Endometrial microvascular endothelial cells (primary cell): ENCODE results near the gene GLUD1. TPM values are rescaled to one million over a fixed set of nuclear protein-coding genes. Genes with fewer than 3 reads are reported as not detected.
"Not testable (repeated sequence)": the region's sequence is repeated elsewhere in the genome, so short reads cannot be mapped to it uniquely, and the experiment has no call there.

Experiments used
- in situ Hi-C: cut with HindIII; loops from 2 replicates; pipeline ENCODE4 v1.10.0; 2017; ENCODE audit warnings: low sequenced_read_pairs, low pct_unique_long_range_greater_than_20kb; ENCODE audit errors: inconsistent ontology term
- total RNA-seq: library from RNA; depleted of rRNA; stranded (reverse); fragments of >200 nt; gene quantifications from one replicate; pipeline ENCODE4 v1.2.3, GENCODE V29; 2015; ENCODE audit errors: inconsistent ontology term

Gene GLUD1
- total RNA-seq, 1 donor from 2014 or later: 146 TPM

DNA sequence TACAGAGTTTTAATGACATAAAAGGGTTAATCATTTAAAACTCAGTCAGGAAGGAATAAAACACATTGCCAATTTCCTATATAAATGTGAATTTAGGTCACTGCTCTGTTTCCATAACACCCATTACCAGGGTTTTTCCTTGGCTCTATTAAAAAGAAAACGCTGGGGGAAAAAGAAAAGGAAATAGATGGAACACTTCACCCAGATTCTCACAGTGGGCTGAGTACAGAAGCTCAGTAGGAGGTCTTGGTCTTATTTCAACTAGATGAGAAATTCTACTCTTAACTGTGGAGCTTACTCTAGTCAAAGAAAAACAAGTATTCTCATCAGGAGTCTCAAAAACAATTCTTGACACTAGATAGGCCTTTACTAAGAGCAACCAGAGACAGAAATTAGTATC lies 36.5 kb downstream of the GLUD1 start:
- in situ Hi-C loops: no loop called here

DNA sequence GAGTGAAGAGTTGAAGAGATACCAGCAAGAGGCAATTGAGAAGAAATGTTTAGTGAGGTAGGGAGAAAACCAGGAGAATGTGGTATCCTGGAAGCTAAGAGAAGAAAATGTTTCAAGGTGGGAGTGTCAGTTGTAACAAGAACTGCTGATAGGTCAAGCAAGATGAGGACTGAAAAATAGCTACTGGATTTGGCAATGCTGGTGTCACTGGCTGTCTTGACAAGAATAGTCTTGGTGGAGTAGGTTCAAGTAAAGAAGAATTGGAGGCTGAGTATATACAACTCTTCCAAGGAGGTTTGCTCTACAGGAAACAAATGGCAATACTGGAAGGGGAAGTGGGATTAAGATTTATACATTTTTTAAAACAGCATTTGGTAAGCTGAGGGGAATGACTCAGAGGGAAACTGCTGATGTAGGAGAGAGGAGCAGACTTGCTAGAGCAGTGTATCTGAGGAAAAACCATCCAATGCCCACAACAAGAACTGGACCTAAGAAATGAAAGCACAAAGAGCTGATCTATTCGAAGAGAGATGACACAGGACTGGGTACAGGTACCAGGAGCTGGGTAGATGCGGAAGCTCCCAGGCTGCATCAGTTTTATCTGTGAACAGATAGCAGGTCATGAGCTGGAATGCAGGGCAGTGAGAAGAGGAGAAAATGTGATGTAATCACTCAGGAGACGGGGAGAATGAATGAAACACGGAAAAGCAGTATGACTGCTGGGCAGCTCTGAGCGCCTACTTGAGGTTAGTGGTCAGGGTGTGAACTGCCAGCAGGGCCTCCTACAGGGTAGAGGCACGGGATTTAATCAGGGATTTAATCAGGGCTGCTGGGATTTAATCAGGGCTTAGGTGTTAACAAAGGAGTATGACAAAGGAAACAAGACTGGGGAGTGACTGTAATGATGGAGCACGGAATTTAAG lies 40.0 kb downstream of the GLUD1 start:
- in situ Hi-C loops: no loop called here

DNA sequence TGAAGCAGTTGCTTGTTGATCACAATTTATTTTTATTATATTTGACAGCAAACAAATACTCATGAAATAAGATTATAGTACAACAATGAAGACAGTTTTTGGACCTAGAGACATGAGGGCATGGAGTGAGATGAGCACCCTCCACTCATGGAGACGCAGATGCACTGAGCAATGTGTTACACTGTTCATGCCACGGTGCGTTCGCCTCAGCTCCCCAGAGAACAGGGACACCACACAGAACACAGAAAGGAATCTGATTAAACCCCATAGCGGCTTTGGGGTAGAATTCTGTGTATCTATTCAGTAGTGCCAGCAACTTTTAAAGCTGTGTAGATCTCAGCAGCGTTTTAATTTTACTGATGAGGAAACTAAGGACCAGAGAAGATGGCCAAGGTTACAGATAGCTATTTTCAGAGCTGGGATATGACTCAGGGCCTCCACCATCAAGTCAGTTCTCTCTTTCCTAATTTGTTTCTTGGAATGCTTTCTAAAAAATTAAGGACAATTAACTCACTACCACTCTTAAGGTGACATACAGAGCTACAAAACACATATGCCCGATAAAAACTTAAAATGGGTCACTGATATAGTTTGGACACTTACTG lies 41.0 kb downstream of the GLUD1 start:
- in situ Hi-C loops: no loop called here

DNA sequence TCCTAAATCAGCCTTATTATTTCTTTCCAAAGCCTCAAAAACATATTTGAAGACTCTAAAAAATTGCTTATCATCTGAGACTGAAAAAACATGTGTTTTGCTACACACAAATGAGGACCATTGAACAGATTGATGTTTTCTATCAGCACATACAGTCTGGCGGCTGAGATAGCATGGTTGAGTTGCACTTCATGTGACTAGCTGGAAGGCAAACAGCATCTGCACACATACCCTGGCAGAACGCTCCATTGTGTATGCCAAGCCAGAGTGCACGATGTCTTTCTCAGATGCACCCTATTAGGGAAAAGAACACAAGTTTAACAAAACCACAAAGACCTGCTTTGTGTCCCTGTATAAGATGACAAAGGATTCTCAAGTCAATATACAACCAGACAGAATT lies 41.5 kb downstream of the GLUD1 start:
- in situ Hi-C loops: no loop called here

DNA sequence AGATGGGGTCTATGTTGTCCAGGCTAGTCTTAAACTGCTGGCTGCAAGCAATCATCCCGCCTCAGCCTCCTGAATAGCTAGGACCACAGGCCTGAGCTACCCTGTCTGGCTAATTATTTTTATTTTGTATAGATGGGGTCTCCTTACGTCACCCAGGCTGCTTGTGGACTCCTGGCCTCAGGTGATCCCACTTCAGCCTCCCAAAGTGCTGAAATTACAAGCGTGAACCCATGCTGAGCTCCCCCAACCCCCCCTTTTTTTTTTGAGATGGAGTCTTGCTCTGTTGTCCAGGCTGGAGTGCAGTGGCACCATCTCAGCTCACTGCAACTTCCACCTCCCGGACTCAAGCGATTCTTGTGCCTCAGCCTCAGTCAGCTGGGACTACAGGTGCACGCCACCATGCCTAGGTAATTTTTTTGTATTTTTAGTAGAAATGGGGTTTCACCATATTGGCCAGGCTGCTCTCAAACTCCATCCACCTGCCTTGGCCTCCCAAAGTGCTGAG lies 49.2 kb downstream of the GLUD1 start:
- in situ Hi-C loops: no loop called here

DNA sequence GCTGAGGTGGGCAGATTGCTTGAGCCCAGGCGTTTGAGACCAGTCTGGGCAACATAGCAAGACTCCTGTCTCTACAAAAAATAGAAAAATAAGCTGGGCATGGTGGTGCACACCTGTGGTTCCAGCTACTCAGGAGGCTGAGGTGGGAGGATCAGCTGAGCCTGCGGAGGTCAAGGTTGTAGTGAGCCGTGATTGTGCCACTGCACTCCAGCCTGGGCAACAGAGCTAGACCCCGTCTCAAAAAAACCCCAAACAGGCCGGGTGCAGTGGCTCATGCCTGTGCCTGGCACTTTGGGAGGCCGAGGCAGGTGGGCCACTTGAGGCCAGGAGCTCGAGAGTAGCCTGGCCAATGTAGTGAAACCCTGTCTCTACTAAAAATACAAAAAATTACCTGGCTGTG lies 51.1 kb downstream of the GLUD1 start:
- in situ Hi-C loops: not testable (repeated sequence)

DNA sequence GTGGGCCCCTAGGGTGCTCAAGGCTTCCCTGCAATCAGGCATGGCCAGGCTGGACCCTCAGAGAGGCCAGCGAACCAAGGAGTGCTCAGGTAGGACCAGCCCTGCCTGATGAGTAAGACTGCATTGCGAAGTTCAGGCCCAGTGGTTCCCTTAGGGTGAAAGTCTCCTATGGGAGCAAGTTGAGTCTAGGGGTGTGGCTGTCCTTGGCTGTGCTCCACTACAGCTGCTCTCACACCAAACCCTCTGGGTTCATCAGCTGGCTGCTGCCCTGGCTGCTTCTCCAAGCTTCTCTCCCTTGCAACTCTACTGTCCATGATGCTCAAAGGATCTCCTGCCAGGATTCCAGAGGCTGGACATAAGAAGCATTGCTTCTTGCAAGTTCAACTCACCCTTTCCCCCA lies 55.9 kb downstream of the GLUD1 start:
- in situ Hi-C loops: no loop called here

DNA sequence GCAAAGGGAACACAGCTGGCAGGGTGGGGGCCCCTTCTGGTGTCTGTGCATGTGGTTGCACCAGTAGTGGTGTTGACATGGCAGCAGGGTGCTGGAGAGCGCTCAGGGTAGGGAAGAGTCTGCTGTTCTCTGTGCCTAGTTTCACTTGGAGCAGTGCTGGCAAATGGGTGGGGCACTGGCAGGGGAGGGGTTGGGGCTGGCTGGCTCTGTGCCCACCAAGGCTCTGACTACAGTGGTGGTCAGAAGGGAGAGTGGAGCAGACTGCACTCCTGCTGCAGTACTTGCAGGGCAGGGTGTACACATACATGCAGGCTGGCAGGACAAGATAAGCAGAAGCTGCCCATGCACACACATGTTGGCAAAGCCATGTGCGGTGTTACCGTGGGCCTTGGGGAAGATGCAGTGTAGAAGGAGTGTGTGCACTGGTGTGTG lies 56.3 kb downstream of the GLUD1 start:
- in situ Hi-C loops: no loop called here

DNA sequence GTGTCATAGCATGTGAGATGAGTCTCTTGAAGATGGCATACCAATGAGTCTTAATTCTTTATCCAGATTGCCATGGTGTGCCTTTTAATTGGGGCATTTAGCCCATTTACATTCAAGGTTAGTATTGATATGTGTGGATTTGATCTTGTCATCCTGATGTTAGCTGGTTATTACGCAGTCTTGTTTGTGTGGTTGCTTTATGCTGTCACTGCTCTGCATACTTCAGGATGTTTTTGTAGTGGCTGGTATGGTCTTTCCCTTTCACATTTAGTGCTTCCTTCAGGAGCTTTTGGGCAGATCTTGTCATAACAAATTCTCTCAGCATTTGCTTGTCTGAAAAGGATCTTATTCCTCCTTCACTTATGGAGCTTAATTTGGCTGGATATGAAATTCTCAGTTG lies 58.0 kb downstream of the GLUD1 start:
- in situ Hi-C loops: no loop called here

DNA sequence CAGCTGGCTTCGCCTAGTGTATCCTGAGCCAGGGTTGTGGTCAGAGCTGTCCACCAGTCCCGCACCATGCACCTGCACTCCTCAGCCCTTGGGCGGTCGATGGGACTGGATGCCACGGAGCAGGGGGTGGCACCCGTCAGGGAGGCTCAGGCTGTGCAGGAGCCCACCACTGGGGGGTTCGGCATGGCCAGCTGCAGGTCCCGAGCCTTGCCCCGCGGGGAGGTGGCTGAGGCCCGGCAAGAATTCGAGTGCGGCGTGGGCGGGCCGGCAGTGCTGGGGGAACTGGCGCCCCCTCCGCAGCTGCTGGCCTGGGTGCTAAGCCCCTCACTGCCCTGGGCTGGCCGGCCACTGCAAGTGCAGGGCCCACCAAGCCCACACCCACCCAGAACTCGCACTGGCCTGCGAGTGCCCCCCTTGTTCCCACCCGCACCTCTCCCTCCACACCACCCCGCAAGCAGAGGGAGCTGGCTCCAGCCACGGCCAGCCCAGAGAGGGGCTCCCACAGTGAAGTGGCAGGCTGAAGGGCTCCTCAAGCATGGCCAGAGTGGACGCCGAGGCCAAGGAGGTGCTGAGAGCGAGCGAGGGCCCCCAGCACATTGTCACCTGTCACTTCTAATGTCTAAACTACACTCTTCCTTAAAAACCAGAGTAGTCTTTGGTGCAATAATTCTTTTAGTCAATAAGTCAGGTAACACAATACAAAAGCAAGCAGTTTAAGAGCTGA lies 63.6 kb downstream of the GLUD1 start:
- in situ Hi-C loops: no loop called here

DNA sequence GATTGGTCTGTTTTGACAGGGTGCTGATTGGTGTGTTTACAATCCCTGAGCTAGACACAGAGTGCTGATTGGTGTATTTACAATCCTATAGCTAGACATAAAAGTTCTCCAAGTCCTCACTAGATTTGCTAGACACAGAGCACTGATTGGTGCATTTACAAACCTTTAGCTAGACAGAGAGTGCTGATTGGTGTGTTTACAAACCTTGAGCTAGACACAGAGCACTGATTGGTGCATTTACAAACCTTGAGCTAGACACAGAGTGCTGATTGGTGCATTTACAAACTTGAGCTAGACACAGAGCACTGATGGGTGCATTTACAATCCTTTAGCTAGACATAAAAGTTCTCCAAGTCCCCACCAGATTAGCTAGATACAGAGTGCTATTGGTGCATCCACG lies 64.2 kb downstream of the GLUD1 start:
- in situ Hi-C loops: not testable (repeated sequence)

DNA sequence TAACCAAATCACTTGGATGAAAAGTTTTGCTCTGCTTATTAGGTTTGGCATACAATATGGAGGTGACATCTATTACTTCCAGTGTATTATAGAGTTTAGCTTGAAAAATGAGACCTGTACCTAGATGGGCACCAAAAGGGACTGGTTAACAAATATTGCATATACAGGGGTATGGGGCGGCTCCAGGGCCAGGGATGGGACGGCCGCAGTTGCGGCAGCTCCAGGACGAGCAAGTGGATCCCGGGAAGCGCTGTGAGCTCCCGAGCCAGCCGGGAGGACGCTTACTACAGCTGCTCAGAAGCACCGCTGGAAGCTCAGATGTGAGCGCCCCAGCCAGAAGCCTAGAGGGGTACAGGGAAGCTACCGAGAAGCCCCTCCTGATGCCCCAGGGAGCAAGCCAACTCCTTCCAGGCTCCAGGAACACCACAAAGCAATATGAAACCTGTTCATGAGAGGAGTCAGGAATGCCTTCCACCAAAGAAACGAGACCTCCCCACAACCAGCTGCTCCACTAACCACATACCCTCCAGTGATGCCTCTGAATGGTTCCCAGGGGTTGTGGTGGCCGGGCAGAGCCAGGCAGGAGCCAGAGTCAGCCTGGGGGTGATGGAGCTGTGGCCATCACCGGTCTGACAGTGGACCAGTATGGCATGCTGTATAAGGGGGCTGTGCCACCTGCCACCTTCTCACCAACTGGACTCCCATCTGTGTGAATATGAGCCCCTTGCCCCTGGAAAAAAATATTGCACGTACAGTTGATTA lies 67.7 kb downstream of the GLUD1 start:
- in situ Hi-C loops: not testable (repeated sequence)

DNA sequence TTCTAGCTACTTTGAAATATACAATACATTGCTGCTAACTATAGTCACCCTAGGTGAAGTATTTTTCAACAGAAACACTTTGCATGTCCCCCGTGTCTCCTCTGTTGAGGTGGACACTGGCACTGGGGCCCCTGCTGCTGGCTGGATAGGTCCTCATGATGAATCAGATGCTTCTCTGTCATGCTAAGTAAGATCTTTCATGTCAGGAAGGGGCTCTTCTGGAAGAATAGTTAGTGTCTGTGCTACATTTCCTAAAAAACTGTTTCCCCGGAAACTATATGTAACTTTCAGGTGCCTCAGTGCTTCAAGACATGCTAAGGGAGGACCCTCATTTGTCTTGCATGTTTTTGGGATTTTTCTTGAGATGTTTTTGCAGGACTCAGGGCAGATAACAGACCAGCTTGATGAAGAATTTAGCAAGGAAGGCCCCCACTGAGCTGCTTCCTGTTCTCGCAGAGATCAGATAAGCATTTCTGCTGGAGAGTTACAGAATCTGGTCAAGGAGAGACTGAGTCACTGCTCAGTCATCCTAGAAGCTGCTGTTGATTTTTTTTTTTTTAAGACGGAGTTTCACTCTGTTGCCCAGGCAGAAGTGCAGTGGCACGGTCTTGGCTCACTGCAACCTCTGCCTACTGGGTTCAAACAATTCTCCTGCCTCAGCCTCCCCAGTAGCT lies 69.2 kb downstream of the GLUD1 start:
- in situ Hi-C loops: not testable (repeated sequence)

DNA sequence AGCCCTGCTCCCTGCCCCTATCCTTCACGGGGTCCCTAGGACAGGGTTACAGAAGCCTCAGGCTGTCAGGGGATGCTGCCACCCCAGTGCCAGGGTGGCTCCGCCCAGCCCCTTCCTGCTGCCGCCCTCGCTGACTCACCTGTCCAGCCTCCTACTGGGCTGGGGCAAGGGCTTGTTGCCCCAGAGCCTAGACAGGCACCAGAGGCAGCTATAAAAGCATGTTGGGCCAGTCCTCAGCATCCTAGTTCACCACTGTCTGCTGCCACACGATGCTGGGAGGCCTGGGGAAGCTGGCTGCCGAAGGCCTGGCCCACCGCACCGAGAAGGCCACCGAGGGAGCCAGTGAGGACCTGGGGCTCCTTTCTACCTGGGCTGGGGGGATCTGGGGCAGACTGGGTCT lies 74.6 kb downstream of the GLUD1 start, which contains the start of gene FAM25A:
FAM25A (plus strand) TSS at position 239 of the 400 bp plus-strand sequence; CDS start at position 270, 31 bp downstream.
- in situ Hi-C loops: not testable (repeated sequence)

DNA sequence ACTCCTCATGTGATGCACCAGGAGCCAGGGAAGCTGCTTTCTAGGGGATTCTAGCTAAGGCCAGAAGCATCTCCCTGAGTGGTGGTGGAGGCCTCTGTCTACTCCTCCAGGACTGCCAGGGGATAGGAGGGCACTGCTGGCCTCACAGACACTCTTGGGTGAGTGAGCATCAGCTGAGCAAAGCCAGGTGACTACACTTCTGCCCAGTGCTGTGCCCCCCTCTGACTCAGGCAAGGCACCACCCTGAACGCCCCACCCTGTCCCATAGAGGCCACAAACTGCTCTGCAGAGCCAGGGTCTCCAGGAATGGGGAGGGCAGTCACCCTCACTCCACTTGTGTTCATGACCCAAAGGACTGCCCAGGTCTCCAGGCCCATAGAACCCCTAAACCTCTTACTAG lies 75.1 kb downstream of the GLUD1 start:
- in situ Hi-C loops: not testable (repeated sequence)

DNA sequence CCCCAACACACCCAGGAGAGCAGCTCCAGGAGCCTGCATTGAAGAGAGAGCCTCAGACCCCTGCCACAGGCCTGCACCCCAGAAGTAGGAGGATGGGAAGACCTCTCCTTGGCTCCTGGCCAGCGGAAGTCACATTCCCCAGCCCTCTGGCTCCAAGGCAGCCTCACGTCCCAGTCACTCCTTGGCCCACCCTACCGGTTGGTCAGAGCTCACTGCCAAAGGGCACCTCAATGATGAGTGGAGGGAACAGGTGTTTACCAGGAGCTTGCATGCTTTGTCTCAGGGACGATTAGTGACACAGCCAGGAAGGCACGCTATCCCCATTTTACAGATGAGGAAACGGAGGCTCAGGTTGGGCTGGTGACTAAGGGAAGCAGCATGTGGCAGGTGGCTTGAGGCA lies 75.6 kb downstream of the GLUD1 start:
- in situ Hi-C loops: not testable (repeated sequence)

DNA sequence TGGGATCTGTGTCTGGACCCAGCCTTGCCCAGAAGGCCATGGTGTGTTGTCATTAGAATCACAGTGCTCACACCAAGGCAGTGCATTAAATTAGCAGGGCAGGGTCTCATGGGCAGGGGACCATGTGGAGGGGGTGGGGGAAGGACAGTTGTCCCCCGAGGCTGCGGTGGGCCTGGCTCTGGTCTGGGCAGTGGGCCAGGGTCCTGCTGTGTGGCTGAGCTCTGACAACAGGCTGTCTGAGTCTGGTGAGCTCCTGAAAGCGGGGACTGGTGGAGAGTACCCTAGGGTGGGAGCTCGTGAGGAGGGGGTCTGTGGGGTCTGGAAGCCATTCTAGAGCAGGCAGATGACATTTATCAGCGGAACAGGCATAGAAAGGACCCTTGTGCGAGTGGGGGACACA lies 76.5 kb downstream of the GLUD1 start:
- in situ Hi-C loops: not testable (repeated sequence)

DNA sequence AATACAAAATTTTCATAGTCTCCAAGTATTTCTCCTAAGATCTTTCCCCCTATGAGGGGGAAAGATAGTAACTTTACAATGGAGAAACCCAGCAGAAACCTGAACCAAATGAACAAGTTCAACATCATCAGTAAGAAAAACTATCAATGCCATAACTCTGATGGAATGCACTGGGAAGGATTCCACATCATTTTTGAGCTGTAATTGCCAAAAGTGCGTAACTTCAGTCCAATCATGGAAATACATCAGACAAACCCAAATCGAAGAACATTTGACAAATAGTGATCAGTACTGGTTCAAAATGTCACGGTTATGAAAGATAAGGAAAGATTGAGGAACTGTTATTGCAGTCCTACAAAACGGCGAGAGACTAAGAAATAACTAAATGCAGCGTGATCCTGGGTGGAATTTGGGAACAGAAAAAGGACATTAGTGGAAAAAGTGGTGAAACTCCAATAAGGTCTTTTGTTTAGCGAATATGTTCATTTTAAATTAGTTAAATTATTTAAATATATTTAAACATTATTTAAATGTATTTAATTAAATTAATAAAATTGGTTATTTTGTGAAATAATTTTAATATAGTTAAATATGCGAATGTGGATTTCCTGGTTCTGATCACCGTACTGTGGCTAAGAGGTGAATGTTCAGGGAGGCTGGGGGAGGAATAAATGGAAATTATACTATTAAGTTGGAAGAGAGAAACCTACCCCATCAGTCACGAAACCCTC lies 79.5 kb downstream of the GLUD1 start:
- in situ Hi-C loops: not testable (repeated sequence)
